ENCODE data around the gene FCHSD2.

Gene FCHSD2

GRCh38 chr11:72787216-72788104 lies 354.7 kb downstream of the FCHSD2 start:
- H3K9me3 ChIP-seq (ENCODE audit: control insufficient read depth, low read length) = no peaks in the 10 kb centered on the region
- no peaks in the 10 kb centered on the region for H3K36me3 ChIP-seq (ENCODE audit: control insufficient read depth, insufficient read depth, low read length)
- no peak overlapping the region for H3K27ac ChIP-seq (ENCODE audit: insufficient read depth, low read length, poor library complexity, severe bottlenecking)
- no peak for DNase-seq
- H3K4me3 ChIP-seq (ENCODE audit: insufficient read depth, low read depth, low read length, poor library complexity, severe bottlenecking) = no peak overlapping the region
- peaks cover 2% of the 10 kb centered on the region for H3K4me1 ChIP-seq (ENCODE audit: control insufficient read depth, insufficient read depth, low read length, poor library complexity, severe bottlenecking)
- no peaks in the 10 kb centered on the region for H3K27me3 ChIP-seq (replicated peaks; ENCODE audit: control insufficient read depth, insufficient read depth, low read length, poor library complexity, severe bottlenecking)

Data from effector memory CD4-positive, alpha-beta T cell (primary cell).